Breast epithelium (tissue), 4 donors: ENCODE measurements around the gene REEP6. TPM values are rescaled to one million over a fixed set of nuclear protein-coding genes. Genes with fewer than 3 reads are reported as not detected.

Experiments
- DNase-seq, 2 donors: peaks; one replicate each; pipeline ENCODE4 v3.0.0-alpha.2; 2019; ENCODE audit warnings: low spot score in 2 of 2
- H3K27ac ChIP-seq, 2 donors: fragments of 200-600 bp; sonication (generic) in 1 of 2; one replicate each; pipeline ENCODE4 v1.5.1; 2016 to 2019; ENCODE audit warnings: mild to moderate bottlenecking in 1 of 2
- H3K27me3 ChIP-seq, 2 donors: fragments of 200-600 bp; sonication (generic) in 1 of 2; one replicate each; pipeline versions ENCODE4 v1.5.1 to v1.6.0; 2017 to 2019; ENCODE audit warnings: control low read depth in 1 of 2, mild to moderate bottlenecking in 1 of 2
- H3K36me3 ChIP-seq: fragments of 200-600 bp; one replicate; pipeline ENCODE4 v1.5.1; 2019
- H3K4me1 ChIP-seq, 2 donors: fragments of 200-600 bp; sonication (generic); one replicate each; pipeline ENCODE4 v1.5.1; 2016 to 2019; ENCODE audit warnings: control low read depth in 1 of 2
- H3K4me3 ChIP-seq, 3 donors: fragments of 200-600 bp; sonication (generic); 1 replicate in 2 of 3; 2 replicates in 1 of 3; pipeline ENCODE4 v1.5.1; 2016 to 2019; ENCODE audit warnings: mild to moderate bottlenecking in 3 of 3, moderate library complexity in 2 of 3
- H3K9me3 ChIP-seq, 2 donors: fragments of 200-600 bp; sonication (generic) in 1 of 2; one replicate each; pipeline ENCODE4 v1.5.1; 2016 to 2019; ENCODE audit warnings: control low read depth in 1 of 2
- POLR2A ChIP-seq: fragments of 450-650 bp; IDR thresholded peaks from one replicate; pipeline ENCODE4 v1.6.1; 2016; ENCODE audit warnings: antibody characterized with exemption, mild to moderate bottlenecking, moderate library complexity
- POLR2AphosphoS5 ChIP-seq, 3 donors: sonication (generic); formaldehyde crosslinking; IDR thresholded peaks; one replicate each; pipeline ENCODE4 v1.6.1; 2017; ENCODE audit warnings: antibody characterized with exemption in 3 of 3
- intact Hi-C: fragments of 100-400 bp; cut with DNase I; formaldehyde crosslinking; loops from one replicate; pipeline ENCODE4 v1.15.1; 2023; ENCODE audit warnings: low total_unique reads
- total RNA-seq, 3 donors: library from RNA; depleted of rRNA; stranded (reverse); fragments of >200 nt; gene quantifications; one replicate each; pipeline ENCODE4 v1.1.0, GENCODE V29; 2016
- TF ChIP-seq, protein P1 (sequence below), 3 donors: fragments of 450-650 bp; IDR thresholded peaks; one replicate each; pipeline ENCODE4 v1.5.1; 2016 to 2017; ENCODE audit warnings: antibody characterized with exemption in 3 of 3, mild to moderate bottlenecking in 3 of 3, moderate library complexity in 3 of 3

REEP6 gene
- 10 to 100 TPM in 2 of 3 donors, 1 to 10 TPM in 1; 4.3 to 17.4 (median 11.0) TPM for total RNA-seq

DNA sequence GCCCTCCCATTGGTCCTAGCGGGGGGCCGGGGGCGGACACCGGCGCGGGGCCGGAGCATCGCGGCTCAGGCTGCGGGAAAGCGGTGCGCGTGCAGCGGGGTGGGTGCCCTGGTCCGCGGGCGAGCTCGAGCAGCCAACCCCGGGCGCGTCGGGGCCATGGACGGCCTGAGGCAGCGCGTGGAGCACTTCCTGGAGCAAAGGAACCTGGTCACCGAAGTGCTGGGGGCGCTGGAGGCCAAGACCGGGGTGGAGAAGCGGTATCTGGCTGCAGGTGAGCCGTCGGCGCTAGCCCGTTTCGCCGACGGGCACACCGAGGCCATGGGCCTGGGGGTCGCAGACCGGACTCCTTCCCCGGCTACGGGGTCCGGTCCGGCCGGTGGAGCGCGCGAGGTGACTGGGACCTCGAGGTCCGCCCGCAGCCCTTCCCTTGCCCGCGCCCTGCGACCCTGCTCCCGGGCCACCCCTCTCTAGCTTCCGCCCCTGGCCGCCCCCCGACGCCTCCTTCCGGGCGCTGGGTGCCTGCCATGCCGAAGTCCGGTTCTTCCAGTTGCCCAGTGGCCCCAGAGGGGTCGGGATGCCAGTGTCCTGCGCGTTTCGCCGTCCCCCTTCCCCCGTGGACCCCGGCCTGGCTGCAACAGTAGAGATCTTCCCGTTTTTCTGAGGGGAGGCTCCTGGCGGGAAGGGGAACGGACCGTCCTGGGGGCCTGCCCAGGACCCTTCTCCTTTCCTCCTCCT lies at the start of gene REEP6:
REEP6 (plus strand) TSS at position 68 of the 735 bp plus-strand sequence; CDS start at position 157, 89 bp downstream.
- intact Hi-C loops = no loop called here
- no peak for DNase-seq

DNA sequence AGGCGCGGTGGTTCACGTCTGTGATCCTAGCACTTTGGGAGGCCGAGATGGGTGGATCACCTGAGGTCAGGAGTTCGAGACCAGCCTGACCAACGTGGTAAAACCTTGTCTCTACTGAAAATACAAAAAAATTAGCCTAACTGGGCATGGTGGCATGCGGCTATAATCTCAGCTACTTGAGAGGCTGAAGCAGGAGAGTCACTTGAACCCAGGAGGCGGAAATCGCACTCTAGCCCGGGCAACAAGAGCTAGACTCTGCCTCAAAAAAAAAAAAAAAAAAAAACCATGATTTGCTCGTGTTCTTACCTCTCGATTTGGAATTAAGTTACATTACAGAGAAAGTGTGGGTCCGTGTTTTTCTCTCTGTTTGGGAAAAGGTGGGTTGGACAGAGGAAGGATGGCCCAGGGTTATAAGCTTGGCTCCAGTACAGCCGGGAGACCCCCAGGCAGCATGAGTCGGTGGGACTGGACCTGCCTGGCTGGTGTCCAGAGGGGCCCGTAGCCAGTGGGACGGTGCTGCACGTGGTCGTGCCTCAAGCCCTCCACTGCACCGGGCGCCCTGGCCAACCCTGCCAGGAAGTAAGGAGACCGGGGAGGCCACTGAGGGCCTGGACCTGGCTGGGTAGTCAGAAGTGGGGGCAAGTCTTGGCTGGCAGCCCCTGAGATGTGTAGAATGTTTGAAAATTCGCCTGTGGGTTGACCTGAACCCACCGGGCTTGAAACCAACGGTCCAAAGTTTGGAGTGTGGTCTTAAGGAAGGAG lies 49.1 kb upstream of the REEP6 start:
- H3K4me3 ChIP-seq = no peak overlapping the region
- DNase-seq = no peak
- peaks cover 8% of the 10 kb centered on the region for H3K36me3 ChIP-seq
- H3K9me3 ChIP-seq = no peaks in the 10 kb centered on the region
- intact Hi-C loops = loop anchor here (10.0 kb wide), 1 partner anchor 167 kb away; the partner anchor contains the start of gene FAM174C
- no peak overlapping the region for H3K27ac ChIP-seq
- peaks cover 11 to 22% of the 10 kb centered on the region in 2 donors for H3K4me1 ChIP-seq
- no peak for TF ChIP-seq POLR2AphosphoS5 (IDR thresholded peaks at IDR 0.05)
- no peak for TF ChIP-seq POLR2A
- TF ChIP-seq, protein P1, sequence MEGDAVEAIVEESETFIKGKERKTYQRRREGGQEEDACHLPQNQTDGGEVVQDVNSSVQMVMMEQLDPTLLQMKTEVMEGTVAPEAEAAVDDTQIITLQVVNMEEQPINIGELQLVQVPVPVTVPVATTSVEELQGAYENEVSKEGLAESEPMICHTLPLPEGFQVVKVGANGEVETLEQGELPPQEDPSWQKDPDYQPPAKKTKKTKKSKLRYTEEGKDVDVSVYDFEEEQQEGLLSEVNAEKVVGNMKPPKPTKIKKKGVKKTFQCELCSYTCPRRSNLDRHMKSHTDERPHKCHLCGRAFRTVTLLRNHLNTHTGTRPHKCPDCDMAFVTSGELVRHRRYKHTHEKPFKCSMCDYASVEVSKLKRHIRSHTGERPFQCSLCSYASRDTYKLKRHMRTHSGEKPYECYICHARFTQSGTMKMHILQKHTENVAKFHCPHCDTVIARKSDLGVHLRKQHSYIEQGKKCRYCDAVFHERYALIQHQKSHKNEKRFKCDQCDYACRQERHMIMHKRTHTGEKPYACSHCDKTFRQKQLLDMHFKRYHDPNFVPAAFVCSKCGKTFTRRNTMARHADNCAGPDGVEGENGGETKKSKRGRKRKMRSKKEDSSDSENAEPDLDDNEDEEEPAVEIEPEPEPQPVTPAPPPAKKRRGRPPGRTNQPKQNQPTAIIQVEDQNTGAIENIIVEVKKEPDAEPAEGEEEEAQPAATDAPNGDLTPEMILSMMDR (IDR thresholded peaks at IDR 0.05) = no peak
- H3K27me3 ChIP-seq = peaks cover 14 to 16% of the 10 kb centered on the region in 2 donors

More for the DNA sequence above, at the start of gene REEP6:
- Histone ChIP-seq H3K4me3 (peak within 1 kb of the TSS; percentile 45 to 71 (median 66)), H3K9me3 (no peaks in the 10 kb centered on the region), H3K27ac (peak within 1 kb of the TSS; percentile 82 to 89), H3K27me3 (peaks cover 0 to 2% of the 10 kb centered on the region in 2 donors), H3K36me3 (no peaks in the 10 kb centered on the region), H3K4me1 (peaks cover 0 to 7% of the 10 kb centered on the region in 2 donors)
- TF ChIP-seq POLR2A = no peak
- TF ChIP-seq, protein P1 (IDR thresholded peaks at IDR 0.05) = peak in 1 of 3 donors; percentile 8
- TF ChIP-seq POLR2AphosphoS5 (IDR thresholded peaks at IDR 0.05) = no peak

DNA sequence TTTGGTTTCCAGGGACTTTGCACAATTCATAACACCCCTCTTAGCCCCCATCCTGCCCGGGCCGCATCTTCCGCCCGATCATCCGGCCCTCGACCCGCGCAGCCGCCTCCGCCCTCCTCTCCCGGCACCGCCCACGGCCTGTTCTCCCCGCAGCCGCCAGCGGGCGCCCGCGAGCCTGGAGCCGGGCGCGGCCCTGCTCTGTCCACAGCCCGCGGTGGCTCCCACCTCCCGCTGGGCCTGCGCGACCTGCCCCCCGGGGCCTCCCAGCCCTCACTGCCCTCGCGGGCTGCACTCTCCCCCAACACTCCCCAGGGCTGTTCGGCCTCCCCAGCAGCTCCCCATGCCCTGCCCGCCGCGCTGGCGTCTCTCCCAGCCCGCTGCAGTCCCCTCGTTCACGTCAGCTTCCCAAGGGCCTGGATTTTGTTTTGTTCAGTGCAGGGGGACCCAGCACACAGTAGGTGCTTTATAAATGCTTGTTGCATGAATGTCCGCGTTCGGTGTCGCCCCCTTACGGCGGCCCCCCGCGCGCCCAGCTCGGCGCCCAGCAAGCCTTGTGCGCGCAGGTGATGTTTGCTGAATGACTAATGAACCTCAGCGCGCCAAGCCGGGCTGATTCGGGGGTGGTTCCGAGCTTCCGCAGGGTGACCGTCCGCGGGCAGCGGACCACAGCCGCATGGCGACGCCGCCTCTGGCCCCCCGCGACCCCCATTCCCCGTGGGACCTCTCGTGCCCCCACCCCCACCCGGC lies 45.6 kb upstream of the REEP6 start:
- H3K27ac ChIP-seq = no peak overlapping the region
- peaks cover 33 to 47% of the 10 kb centered on the region in 2 donors for H3K27me3 ChIP-seq
- no peaks in the 10 kb centered on the region for H3K9me3 ChIP-seq
- TF ChIP-seq POLR2A (no peak), POLR2AphosphoS5 (IDR thresholded peaks at IDR 0.05) (no peak)
- TF ChIP-seq, protein P1 (IDR thresholded peaks at IDR 0.05) = peak; percentile 35 to 87 (median 48)
- DNase-seq = peak in 1 of 2 donors; percentile 64
- peaks cover 8% of the 10 kb centered on the region for H3K36me3 ChIP-seq
- peaks cover 5 to 8% of the 10 kb centered on the region in 2 donors for H3K4me1 ChIP-seq
- peak overlapping the region; percentile 20 to 66 (median 46) for H3K4me3 ChIP-seq
- intact Hi-C loops = loop anchor here (10.0 kb wide), 1 partner anchor 171 kb away; the partner anchor contains the start of gene FAM174C

DNA sequence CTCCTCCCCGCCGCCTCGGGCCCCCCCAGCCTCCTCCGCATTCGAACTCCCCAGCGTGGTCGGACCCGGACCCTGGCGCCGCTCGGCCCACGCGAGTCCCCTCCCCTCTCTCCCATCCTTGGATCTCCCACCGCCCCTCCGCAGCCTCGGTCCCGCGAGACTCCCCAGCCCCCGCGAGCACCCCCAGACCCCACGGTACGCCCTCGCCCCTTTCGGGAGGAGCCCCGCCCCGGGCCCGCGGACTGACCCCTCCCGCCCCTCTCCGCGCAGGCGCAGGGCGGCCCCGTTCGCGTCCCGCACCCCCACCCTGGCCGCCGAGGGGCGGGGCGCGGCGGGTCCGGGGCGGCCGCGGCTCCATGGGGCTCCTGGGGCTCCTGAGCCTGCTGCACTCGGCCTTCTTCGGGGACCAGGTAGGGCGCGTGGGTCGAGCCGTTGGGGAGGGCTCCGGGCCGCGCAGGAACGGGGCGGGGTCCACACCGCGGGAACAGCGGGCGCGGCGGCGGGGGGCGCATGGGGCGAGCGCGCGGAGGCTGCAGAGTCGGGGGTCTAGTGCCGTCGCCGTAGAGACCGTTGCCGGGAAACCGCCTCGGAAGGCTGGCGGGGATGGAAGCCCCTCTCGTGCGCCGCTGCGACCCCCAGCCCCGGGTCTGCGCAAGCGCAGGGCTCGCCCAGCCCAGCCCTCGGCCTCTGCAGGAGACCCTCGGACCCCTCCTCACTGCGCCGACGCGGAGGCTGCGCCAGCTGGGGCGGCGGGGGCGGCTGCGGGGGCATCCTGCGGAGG lies 44.9 kb upstream of the REEP6 start:
- Histone ChIP-seq H3K9me3 (no peaks in the 10 kb centered on the region), H3K36me3 (peaks cover under 1% of the 10 kb centered on the region), H3K4me1 (peaks cover 5 to 8% of the 10 kb centered on the region in 2 donors), H3K27ac (no peak overlapping the region), H3K27me3 (peaks cover 37 to 55% of the 10 kb centered on the region in 2 donors), H3K4me3 (peak overlapping the region in 2 of 3 donors; percentile 46 to 66)
- no peak for DNase-seq
- intact Hi-C loops = loop anchor here (10.0 kb wide), 1 partner anchor 171 kb away; the partner anchor contains the start of gene FAM174C
- TF ChIP-seq, protein P1 (IDR thresholded peaks at IDR 0.05) = no peak
- TF ChIP-seq POLR2A = no peak
- no peak for TF ChIP-seq POLR2AphosphoS5 (IDR thresholded peaks at IDR 0.05)
